GM12878 (cell line): ENCODE measurements around the gene PTPRJ.

ENCODE experiments used
- EGR1 ChIP-seq, 2 experiments: IDR thresholded peaks; 1 replicate in 1 of 2; 2 replicates in 1 of 2; pipeline ENCODE4 v1.6.1; 2011 to 2012; ENCODE audit warnings: low read depth in 2 of 2, low read length in 2 of 2, borderline replicate concordance in 1 of 2, mild to moderate bottlenecking in 1 of 2, moderate library complexity in 1 of 2
- STAT1 ChIP-seq: fragments of 450-650 bp; conservative IDR thresholded peaks from 2 replicates; pipeline ENCODE4 v1.6.1; 2014; ENCODE audit warnings: antibody characterized with exemption, mild to moderate bottlenecking

- TF ChIP-seq STAT1 (no peak), EGR1 (IDR thresholded peaks at IDR 0.05; ENCODE audit: borderline replicate concordance in 1 of 2, low read depth in 2 of 2, low read length in 2 of 2) (no peak)
Measured at GRCh38 chr11:48123254-48123875, 143.0 kb downstream of the PTPRJ start.
